GM18868 (cell line): ENCODE results near the gene GPC6.

Experiments used
- ATAC-seq: cut with Tn5 transposase; IDR thresholded peaks from one replicate; pipeline ENCODE4 v1.9.1; 2021; ENCODE audit warnings: mild to moderate bottlenecking, moderate library complexity; ENCODE audit not compliant: unreplicated experiment

Gene GPC6

DNA sequence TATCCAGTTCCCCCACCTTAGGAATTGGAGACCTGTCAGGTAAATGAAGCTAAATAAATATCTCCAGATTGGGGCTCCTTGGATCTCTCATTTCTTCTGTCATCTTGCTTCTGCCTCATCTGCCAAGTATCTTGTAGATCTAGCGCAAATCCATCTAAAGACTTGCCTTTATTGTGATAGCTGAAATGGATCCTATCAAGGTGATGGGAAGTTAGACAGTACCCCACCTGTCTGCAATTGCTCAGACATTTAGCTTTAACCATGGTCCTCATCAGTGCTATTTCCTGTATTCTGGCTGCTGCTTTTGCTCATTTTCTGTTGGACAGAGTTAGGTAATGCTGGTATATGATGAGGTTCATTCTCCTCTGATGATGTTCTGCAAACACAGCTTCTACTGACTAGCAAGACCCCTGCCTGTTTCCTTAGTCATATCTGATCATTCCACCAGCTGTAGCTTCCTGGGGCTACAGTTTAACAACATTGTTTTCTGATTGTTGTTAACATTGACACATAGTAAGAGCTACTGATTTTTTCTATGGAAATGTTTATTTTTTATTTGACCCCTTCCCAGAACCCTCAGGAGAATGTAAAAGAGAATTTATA lies 912.9 kb downstream of the GPC6 start:
- no peak for ATAC-seq

DNA sequence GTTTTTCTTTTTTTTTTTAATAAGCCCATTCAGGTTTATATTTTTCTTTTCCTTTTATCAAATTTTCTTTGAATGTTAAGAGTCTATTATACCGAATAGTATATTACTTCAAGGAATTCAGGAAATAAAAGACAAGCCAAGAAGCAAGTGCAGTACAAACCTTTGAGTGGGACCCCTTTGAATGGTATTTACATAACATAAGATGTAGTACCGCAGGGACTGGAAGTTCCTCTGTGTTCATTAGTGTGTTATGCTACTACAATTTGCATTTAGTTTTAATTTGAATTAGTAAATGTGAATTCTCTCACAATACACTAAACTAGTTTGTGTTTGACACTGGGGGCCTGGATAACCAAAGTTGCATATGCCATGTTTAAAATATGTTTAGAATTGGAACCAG lies 913.4 kb downstream of the GPC6 start:
- ATAC-seq, result no peak

- no peak for ATAC-seq
Observed at GRCh38 chr13:94140511-94140910, 913.9 kb downstream of the GPC6 start.

- no peak for ATAC-seq
Observed at GRCh38 chr13:94143624-94144350, 917.2 kb downstream of the GPC6 start.

DNA sequence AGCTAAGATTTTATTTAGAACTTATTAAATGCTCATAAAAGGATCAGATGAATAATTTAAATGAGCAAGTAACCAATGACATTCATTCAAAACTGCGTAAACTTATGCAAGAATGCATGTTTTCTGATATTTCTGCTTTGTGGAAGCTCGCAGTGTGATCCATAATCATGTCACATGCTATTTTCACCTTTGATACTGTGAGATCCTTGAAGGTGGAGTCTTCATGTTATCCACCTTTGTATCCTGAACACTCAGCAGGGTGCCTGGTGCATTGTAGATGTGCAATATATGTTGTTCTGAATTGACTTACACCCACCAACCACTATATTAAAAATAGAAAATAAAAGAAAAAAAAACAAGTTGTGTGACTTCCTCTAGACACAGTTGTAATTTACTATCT lies 919.4 kb downstream of the GPC6 start:
- ATAC-seq, result no peak

DNA sequence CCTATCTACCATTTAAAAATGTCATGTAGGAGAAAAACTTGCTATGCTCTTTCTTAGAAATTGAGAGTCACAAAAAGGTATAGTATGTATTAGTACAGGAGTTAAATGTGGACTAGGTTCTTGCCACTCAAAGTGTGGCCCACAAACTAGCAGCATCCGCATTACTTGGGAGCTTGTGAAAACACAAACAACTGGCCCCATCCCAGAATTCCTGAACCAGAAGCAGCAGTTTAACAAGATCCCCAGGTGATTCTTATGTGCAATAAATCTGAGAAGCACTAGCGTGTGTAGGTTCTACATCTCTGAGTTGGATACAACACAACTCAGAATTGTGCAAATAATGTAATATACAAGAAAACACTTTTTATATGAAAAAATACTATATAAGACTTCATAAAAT lies 927.0 kb downstream of the GPC6 start:
- no peak for ATAC-seq

- ATAC-seq, result no peak
Observed at GRCh38 chr13:94154367-94154766, 927.8 kb downstream of the GPC6 start.

DNA sequence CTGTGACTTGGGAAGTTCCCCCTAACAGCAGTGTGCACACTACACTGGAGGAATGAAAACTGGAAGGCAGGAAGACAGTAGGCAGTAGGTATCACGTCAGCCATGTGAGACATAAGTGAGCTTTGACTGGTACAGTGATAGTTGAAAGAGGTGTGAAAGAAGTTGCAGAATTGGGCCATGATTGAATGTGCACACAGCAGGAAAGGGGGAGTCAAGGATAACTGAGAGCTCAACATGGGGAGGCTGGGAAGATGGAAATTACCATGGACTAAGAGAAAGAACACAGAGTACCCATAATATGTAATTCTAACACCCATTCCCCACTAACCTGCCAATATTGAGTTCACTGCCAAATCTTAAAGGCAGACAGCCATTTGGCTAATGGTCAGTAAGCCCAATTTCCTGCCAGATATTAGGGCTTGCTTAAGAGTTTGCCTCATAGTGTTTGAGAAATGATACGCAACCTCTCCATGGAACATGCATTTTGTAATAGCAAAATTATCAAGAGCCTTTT lies 931.2 kb downstream of the GPC6 start:
- no peak for ATAC-seq

DNA sequence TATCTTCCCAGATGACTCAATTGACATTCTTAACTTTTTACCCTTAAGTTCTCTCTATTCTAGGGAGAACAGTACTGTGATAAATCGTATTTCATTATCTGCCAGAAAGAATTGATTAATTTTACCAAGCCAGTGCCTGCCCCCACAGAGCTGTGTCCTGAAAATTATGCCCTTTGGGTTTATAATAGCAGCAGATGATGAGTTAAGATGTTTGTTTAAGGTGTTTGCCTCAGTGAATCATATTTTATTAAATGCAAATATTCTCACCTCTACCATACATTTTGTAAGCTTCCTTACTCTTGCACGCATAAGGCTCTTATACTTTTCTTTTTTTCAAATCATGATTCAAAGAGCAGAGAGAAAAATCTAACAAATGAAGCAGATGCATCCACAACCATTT lies 934.3 kb downstream of the GPC6 start:
- ATAC-seq, result no peak

DNA sequence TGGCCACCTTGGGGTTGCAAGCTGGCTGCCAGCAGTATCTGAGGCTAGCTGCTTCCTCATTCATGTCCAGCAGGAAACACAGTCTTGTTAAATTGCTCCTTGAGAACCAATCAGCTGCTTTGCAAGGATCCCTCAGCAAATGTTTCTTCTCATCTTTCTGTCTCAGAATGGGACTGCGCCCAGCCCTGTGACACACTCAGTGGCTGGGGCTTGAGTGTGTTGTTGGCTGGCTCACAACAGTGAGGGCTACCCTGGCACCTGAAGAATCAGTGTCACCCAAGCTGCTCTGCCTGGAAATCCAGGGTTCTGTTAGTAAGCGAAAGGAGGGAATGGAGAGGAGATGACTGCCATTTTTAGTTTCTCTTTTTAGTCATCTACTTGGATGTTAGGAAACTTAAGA lies 935.7 kb downstream of the GPC6 start:
- ATAC-seq, result no peak

- ATAC-seq, result no peak
Observed at GRCh38 chr13:94163535-94163934, 936.9 kb downstream of the GPC6 start.

- ATAC-seq, result no peak
Observed at GRCh38 chr13:94168783-94169453, 942.3 kb downstream of the GPC6 start.

DNA sequence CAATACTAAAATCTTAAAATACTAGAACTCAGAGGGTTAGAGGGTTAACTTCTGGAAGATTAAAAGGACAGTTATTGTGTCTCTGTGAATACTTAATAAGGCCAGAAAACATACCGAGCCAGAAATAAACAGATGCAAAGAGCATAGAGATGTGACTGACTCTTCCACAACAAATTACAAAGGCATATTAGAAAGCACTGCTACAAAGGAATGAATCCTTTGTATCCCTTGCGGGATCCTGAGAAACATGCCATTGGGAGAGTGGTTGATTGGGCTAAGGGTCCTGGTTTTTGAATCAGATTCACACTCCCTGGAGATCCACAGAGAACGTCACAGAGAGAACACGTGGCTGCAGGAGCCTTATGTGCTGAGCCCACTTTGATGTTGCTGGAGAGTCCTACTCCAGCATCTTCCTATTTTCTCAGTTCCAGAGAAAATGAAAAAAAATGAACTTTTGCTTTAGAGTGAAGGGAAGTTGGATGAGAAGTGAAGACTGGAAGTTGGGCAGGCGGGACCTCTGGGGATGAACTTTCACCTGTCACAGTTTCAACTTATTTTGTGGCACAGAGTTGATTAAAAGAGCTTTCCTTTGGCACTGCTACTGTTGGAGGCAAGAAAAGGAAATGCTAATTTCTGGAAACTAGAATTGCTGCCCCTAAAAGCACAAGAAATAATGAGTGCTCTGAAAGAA lies 943.0 kb downstream of the GPC6 start:
- ATAC-seq, result no peak

DNA sequence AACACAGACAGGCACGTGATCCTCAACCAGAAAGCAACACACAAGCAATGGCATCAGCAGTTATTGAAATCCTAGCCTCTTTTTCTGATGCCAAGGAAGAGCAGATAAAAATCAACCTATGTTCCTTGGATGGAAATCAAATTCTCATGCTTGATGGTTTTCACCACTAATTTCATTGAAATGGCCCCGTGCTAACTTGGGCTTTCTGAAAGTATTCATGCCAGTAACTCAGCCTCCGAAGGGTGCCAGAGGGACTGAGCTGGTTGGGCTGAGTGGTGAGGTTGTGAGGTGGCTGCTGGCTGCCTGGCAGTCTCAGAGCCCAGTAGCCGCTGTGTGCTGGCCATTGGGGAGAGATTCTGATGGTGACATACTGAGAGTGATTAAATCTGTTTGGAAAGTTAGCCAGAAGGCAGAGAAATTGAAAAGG lies 943.6 kb downstream of the GPC6 start:
- no peak for ATAC-seq

DNA sequence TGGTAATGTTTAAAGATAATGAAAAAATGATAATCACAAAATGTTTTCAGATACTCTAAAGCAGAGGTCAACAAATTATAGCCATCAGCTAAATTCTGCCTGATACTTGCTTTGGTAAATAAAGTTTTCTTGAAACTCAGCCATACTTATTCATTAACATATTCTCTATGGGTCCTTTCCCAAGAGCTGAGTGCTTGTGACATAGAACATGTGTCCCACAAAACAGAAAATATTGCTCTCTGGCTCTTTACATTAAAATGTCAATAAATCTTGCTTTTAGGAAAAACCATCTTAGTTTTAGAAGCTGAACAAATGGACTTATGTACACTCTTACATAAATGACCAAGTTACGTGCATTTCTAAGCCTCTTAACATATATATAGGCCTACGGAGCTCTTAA lies 945.8 kb downstream of the GPC6 start:
- no peak for ATAC-seq

DNA sequence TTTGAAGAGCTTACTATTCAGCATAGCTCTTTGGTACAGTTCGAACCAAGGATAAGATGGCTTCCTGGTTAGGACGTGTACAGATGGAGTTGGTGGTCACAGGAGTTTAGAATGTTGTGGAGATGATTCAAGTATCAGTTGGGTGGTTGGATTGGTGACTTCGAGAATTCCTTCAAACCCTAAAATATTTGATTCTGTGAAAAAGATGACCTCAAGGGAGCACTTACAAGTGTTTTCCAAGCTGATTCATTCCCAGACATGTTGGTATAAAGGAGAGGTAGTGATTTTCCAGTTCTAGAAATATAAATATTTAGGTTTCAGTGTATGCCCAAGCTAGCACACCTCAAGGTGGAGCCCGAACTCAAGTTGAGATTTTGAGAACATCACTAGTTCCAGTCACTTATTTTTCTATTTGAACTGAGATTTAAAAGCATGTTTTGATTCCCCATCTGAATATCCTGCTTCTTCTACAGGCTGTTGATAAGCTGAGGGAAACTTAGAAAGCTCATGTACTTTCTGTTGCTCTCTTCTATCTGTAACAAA lies 946.8 kb downstream of the GPC6 start:
- ATAC-seq, result no peak

DNA sequence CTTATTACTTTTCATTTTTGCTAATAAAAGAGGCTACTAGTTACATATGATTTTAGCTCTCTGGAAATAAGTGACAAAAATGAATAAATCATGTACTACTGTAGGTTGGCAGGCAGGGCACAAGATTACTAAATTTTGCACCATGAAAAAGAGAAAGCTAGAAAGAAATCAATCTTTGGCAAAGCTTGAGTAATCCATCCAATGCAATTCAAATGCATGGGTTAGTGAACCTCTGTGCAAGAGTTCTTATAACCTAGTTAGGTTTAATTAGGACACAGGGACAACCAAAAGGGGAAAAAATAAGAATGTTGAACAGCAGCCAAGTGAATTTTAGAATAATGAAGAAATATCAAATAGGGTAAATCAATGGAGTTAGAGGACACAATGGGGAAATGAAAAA lies 947.4 kb downstream of the GPC6 start:
- ATAC-seq, result no peak

- no peak for ATAC-seq
Observed at GRCh38 chr13:94175076-94175475, 948.5 kb downstream of the GPC6 start.

- no peak for ATAC-seq
Observed at GRCh38 chr13:94176561-94176960, 950.0 kb downstream of the GPC6 start.

DNA sequence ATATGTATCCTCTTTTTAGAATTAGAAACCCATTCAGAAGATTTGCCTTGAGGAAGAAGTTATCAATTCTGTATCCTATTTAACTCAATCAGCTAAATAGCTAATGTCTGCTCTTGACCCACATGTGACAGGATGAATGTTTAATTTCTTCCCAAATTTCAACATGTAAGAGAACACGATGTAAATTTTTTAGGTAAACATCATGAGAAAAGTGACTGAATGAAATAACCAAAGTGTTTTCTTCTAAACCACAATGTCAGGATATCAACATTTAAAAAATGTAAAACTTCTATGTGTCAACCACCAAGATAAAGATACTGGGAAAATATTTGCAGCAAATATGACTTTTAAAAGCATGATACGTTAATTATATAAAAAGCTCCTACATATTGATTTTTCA lies 950.4 kb downstream of the GPC6 start:
- no peak for ATAC-seq

DNA sequence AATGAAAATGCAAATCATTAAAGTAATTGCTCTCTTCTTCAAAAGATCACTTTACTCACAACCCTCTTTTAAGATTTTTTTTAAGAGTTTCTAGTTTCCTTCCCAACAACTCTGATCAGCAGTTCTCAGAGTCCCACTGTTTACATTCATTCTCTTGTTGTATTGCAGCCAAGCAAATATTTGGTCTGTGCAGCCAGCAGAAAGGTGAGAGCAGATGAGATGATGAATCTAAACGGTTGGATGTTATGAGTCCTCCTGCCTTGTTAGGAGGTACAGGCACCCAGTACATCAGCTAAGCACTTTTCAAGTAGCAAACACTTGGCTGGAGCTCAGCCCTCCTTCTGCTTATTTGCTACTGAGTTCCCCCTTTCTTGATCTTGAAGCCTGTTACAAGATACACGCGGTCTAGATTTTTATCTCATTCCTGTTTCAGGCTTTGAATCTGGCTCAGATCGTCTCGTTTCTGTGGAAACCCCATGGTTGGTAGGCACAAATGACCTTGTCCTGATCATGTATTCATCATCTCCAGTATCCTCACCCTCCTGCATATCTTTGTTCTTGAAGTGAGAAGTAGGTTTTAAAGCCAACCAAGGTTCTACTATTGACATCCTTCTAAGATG lies 952.1 kb downstream of the GPC6 start:
- no peak for ATAC-seq
